Jurkat, Clone E6-1 (cell line): ENCODE data around the gene DUXB. TPM values are rescaled to one million over a fixed set of nuclear protein-coding genes. Genes with fewer than 3 reads are reported as not detected.

Experiments
- DNase-seq: peaks from one replicate; pipeline ENCODE4 v3.0.0-alpha.2; 2011; ENCODE audit warnings: low read depth, low spot score
- H3K4me3 ChIP-seq: 2 replicates; pipeline ENCODE4 v1.5.1; 2011; ENCODE audit warnings: mild to moderate bottlenecking, low read length, control low read depth, moderate library complexity
- polyA plus RNA-seq: library from polyadenylated mRNA; unstranded; fragments of >200 nt; gene quantifications from one replicate; pipeline ENCODE4 v1.2.1, GENCODE V29; 2012; ENCODE audit warnings: missing spikeins; ENCODE audit not compliant: insufficient read length, insufficient read depth

The DUXB gene, protein sequence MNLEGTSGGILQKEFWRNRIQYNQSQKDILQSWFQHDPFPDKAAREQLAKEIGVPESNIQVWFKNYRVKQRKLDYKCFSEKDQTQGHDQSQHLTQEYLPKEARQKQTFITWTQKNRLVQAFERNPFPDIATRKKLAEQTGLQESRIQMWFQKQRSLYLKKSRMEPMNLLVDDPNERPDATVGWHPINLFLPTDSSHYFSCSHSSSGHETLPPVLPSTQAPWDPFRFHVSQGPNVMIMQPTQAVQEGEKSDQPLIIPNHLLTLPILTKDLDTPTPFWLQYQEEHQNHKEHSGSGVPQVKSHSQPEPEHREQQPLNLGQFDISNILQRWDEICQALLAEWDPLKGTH
- not detected for polyA plus RNA-seq

DNA sequence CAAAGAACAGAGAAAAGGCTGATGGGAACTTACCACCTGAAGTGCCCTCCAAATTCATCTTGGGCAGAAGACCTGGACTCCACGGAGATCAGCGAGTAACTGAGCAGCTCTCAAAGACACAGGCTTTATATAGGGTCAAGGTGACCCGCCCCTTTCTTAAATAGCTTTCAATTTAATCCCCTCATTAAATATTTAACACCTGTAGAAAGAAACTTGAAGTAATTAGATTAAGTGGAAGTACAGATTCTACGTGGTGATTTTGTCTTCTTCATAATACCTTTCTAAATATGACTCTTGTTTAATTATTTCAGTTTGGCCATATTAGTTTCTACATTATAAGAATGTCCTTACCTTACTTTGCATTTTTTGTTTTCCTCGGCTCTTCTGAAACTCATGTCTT lies at the start of gene DUXB:
DUXB (minus strand) TSS at position 101 of the 400 bp plus-strand sequence; CDS start at position 58, 43 bp downstream.
- DNase-seq, result no peak
- H3K4me3 ChIP-seq, result no peak within 1 kb of the TSS

DNA sequence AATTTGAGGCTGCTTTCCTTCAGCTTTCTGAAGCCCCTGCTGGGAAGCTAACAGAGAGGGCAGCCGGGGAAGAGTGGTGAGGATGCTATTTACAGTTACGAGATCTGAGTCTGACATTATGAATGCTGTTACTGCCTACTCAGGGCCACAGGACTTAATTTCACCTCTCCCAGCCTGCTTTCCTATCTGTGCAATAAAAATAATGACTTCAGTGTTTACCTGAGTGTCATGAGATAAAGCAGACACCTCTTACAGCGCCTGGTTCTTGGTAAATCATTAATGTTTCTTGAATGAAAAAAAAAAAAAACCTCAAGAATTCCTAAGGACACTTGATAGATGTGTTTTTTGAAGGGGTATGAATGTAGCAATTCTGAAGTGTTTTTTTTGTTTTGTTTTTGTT lies 49.3 kb upstream of the DUXB start:
- DNase-seq, result no peak

DNA sequence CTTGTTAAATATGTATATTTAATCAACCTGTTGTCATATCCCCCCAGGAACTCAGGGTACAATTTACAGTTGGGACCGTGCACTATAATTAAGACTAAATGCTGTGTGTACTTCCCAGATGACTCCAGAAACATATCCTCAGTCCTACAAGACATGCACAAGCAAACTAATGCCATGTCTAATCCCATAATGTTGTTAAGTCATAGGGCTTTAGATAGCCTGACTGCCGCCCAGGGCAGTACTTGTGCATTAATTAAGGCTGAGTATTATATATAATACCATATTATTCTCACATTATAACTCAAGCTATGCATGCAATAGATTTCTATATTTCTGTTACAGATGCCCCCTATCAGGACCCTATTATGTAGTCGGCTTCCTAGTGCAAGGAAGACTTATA lies 45.1 kb upstream of the DUXB start:
- DNase-seq, result no peak
- H3K4me3 ChIP-seq, result no peak overlapping the region

More for the DNA sequence above, 49.3 kb upstream of the DUXB start:
- H3K4me3 ChIP-seq, result no peak overlapping the region

DNA sequence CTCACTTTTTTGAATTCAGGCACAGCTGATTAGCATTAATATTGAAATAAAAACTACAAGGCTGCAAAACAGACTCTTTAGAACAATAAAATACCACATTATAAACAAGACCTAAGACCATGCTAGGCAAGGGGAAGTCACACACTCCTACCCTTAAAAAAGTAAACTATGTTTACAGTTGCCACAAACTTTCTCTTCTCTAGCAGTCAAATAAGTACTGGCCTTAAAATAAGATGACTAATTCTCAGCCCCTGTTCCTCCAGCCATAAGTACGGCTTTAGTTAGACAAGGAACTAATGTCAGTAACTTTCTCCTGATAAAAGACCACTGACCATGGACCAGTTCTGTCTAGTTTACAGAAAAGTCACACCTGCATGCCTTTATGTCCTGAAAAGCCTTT lies 44.6 kb upstream of the DUXB start:
- no peak for DNase-seq
- H3K4me3 ChIP-seq, result no peak overlapping the region

DNA sequence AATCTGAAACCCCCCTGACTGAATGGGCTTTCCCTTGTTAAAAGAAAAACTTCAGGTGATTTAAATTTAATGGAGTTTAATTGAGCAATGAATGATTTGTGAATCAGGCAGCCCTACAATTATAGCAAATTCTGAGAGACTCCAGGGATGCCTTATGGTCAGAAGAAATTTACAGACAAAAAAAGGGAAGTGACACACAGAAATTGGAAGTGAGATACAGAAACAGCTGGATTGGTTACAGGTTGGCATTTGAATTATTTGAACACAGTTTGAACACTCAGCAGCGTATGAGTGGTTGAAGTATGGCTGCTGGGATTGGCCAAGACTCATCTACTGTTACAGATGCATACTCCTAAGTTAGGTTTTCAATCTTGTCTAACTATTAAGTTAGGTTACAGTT lies 44.0 kb upstream of the DUXB start:
- DNase-seq, result no peak

DNA sequence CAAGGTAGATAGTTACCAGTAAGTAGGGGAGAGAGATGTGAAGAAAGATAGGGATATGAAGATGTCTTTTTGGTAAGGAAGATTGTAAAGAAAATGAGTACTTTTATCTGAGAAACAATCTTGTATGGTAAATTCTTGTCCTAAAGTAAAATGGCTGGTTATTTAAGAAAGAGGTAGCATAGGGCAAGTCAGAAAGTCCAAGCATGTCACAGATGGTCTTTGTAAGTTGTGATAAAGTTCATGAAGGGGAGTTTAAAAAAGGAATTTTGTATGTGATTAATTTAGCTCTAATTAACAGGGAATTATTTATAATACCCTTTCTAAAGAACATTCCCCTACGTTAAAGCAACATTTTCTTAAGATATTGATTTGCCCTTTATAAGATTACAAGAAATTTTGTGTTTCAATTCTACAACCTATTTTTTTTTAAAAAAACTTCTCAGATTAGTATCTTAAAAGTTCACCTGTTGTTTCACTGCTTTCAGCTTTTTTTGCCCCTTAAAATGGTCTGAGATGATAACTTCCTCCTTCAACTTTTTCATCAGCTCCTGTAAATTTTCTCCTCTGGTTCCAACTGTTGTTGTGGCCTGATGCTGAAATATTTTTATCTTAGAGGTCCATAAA lies 41.3 kb upstream of the DUXB start:
- no peak overlapping the region for H3K4me3 ChIP-seq
- DNase-seq, result peak; percentile 24

More for the DNA sequence above, 44.0 kb upstream of the DUXB start:
- no peak overlapping the region for H3K4me3 ChIP-seq

DNA sequence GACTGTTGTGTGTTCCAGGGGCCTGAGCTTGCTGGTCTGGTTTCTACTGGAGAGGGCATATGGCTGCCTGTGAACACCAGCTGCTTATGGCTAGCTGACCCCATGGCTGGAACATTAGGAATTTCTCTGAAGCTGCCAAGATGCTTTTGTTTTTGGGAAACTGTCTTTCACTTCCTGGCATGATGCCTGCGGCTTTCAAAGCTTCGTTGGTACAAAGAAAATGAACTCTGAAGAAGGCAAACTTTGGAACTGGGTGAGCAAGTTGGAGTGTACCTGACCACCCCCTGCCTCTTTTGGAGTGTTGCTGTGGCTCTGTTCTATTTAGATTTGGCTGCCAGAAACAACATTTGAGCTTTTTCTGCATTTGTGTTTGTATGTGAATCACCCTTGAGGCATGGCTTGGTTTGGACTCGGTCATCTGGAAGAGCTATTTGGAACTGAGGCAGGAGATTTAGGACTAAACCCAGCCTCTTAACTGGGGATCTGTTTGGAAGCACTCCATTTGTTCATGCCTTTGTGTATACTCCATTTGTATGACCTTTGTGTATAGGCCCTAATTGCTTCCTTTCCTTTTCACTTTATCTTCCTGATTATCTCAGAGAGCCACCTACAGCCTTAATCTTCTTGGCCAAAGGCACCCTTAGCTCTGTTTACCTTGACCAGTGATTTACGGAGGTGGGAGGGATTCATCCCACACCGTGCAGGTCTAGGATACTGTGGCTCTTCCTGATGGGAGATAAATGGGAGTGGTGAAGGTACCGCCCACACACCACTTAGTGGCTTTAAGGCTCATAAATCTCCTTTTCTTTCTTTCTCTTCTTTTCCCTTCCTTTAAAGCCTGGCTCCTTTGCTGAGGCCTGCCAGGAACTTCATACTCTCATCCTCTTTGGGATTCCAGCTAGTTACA lies 32.3 kb upstream of the DUXB start:
- no peak for DNase-seq
- H3K4me3 ChIP-seq, result no peak overlapping the region

DNA sequence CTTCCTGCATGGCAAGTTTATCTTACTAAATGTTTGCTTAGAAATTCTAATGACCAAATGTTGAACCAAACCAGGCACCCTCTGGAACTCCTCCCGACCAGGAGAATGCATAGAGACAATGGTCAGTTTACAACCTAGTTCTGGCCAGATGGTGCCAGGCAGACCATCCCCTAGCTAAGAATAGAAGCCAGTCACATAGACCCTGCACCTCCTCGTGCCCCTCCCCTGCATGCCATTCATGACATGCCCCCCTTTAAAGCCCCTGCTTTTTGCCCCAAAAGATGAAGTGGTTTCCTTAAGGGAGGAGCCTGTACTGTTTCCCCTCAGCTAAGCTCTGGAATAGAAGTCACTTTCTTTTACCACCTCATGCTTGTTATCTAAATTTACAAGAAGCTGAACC lies 31.6 kb upstream of the DUXB start:
- H3K4me3 ChIP-seq, result no peak overlapping the region
- no peak for DNase-seq

DNA sequence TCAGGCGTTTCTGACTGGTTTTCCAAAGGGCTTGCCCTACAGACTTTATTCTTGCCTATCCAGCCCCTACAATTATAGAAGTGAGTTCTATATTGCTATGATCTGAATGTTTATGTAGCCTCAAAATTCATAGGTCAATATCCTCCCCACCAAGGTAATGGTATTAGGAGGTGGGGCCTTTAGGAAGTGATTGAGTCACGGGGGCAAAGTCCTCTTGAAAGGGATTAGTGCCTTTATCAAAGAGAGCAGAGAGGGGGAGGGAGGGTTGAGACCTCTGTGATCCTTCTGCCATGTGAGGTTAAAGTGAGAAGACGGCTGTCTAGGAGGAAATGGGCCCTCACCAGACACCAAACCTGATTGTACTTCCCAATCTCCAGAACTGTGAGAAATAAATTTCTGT lies 26.0 kb upstream of the DUXB start:
- no peak overlapping the region for H3K4me3 ChIP-seq
- no peak for DNase-seq

DNA sequence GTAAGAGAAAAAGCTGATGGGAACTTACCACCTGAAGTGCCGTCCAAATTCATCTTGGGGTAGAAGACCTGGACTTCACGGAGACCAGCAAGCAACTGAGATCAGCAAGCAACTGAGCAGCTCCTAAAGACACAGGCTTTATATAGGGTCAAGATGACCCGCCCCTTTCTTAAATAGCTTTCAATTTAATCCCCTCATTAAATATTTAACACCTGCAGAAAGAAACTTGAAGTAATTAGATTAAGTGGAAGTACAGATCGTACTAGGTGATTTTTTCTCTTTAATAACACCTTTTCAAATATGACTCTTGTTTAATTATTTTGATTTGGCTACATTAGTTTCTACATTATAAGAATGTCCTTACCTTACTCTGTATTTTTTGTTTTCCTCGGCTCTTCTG lies 25.1 kb upstream of the DUXB start, which contains the start of gene CPHXL:
CPHXL (minus strand) TSS at position 101 of the 400 bp plus-strand sequence; CDS start at position 53, 48 bp downstream.
- no peak for DNase-seq
- no peak within 1 kb of the TSS for H3K4me3 ChIP-seq

DNA sequence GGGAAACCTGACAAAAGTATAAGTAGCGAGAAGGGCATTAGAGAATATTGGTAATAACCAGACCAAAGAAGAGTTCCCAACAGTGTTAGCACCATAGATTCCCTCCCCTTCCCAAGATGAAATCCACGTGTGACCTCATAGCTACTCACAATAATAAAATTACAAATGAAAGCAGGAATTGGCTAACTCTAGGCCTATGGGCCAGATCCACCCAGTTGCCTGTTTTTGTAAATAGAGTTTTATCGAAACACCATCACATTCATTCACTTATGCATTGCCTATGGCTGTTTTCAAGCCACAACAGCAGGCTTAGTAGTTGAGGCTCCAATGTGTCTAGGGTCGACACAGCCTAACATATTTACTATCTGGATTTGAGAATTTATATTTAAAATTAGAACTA lies 17.2 kb upstream of the DUXB start:
- DNase-seq, result no peak
- H3K4me3 ChIP-seq, result no peak overlapping the region

DNA sequence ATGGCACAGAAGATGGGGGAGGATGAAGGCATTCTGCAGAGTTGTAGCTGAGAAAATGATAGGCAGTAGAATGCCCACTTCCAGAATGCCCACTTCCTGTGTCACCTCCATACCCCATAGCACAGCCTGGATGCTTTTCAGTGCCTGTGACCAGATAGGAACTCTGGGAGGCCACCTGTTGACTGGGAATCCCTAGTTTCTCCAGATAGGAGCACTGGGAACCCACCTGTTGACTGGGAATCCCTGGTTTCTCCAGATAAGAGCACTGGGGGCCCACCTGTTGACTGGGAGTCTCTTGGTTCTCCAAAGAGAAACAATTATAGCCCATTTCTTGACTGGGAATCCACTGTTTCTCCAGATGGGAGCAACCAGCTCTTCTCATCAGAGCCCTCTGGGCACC lies 13.4 kb upstream of the DUXB start:
- no peak for DNase-seq
- H3K4me3 ChIP-seq, result no peak overlapping the region

DNA sequence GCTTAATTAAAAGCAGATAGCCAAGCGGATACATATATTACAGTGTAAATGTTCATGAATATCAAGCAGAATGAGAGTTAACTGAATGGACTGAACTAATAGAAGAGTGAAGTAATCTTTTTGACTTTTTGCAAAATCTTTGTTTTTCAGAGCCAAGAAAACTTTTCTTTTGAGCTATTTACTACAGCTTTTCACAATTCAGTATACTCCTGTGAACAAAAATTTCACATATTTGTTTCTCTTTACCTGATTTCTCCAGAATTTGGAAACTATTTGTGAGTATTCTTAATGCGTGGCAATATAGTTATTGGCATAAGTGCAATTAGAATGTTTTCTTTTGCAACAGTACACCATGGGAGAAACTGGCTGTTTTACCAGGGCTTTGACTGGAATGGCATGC lies 9.1 kb upstream of the DUXB start:
- no peak overlapping the region for H3K4me3 ChIP-seq
- no peak for DNase-seq

DNA sequence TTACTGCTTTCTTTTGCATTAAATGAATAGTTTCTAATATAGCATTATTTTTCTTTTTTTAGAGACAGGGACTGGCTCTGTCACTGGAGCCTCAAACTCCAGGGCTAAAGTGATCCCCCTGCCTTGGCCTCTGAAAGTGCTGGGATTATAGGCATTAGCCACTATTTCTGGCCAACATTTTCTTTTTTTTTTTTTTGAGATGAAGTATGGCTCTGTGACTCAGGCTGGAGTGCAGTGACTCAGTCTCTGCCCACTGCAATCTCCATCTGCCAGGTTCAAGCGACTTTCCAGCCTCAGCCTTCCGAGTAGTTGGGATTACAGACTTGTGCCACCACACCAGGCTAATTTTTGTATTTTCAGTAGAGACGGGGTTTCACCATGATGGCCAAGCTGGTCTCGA lies 2.0 kb upstream of the DUXB start:
- H3K4me3 ChIP-seq, result no peak overlapping the region
- DNase-seq, result no peak

DNA sequence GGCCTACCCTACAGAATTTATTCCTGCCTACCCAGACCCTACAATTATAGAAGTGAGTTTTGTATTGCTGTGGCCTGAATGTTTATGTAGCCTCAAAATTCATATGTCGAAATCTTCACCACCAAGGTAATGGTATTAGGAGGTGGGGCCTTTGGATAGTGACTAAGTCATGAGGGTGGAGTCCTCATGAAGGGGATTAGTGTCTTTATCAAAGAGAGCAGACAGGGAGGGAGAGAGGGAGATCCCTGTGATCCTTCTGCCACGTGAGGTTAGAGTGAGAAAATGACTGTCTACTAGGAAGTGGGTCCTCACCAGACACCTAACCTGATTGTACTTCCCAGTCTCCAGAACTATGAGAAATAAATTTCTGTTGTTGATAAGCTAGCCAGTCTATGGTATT lies 981 bp upstream of the DUXB start:
- H3K4me3 ChIP-seq, result no peak overlapping the region
- no peak for DNase-seq

DNA sequence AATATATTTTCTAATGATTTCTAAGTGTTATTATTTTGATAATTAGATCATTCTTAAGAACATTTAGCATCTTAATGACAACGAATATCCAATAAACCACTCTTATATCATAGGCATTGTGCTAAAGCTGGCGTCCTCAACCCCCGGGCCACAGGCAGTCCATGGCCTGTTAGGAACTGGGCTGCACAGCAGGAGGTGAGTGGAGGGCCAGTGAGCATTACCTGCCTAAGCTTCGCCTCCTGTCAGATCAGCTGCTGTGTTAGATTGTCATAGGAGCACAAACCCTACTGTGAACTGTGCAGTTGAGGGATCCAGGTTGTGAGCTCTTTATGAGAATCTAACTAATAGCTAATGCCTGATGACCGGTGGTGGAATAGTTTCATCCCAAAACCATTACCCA lies 3.7 kb downstream of the DUXB start:
- H3K4me3 ChIP-seq, result no peak overlapping the region
- no peak for DNase-seq

DNA sequence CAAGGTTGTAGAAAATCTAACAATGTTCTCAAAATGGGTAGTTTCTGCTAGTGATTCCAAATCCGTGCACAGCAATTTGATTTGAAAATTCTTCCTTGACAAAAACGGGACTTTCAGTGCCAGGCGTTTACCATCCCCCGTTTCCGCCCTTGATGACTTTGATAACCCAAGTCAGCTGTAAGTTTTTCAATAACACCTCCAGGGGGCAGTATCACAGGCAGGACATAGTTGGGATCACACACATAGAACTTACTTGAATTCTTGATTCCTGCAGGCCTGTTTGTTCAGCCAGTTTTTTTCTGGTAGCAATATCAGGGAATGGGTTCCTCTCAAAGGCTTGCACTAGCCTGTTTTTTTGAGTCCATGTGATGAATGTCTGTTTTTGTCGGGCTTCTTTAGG lies 5.6 kb downstream of the DUXB start:
- no peak overlapping the region for H3K4me3 ChIP-seq
- DNase-seq, result peak; percentile 35

DNA sequence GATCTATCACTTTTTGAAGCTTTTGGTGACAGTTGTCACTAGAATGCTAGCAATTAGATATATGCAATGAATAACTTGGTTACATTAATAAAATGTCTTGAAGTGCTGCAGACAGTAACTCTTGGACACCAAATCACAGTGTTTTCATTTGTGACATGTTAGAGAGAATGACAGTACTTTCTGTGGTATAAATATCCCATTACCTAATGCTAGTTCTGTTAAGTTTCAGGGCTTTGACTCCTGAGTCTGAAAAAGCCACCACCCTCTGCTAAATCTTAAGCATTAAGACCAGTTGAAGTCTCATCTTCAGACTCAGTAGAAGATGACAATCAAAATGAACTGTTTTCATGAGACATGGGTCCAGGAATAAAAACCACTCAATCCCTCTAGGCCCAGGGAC lies 13.9 kb downstream of the DUXB start:
- no peak for DNase-seq
- H3K4me3 ChIP-seq, result no peak overlapping the region

DNA sequence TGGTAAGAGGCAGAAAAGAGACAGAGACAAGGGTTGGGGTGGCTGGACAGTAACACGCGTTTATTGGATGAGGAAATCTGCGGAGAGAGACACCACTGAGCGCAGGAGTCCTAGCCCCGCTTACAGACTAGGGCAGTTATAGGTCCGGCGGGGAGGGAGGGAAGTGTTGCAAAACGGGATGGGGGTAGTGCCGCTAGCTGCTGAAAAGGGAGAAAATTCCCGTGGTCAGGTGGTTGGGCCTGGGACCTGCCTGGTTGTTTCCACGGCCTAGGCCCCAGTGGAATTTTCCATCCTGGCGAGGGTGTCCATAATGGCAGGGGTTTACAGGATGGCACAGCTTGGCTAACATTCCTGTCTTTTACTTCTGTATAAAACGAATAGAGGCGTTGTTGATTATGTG lies 19.0 kb downstream of the DUXB start:
- no peak overlapping the region for H3K4me3 ChIP-seq
- no peak for DNase-seq

DNA sequence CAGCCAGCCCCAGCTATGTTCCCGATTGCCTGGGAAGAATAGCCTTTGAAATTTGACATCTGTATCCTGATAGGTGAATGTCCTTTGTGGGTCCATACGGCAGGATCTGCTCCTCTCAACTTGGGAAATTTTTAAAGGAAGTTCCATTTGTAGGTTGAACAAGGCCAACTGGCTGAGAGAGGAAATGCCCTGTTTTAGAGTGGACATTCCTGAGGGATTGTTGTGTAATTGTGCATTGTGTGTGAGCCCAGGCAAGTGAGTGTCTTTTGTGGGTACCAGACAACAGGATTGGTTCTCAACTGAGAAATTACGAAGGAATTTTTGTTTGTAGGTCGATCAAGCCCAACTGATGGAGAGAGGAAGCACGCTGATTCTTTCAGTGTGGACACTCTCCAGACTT lies 21.9 kb downstream of the DUXB start:
- H3K4me3 ChIP-seq, result no peak overlapping the region
- DNase-seq, result no peak
